ENCODE results near the gene UBAC1. TPM values are rescaled to one million over a fixed set of nuclear protein-coding genes. Genes with fewer than 3 reads are reported as not detected.

The UBAC1 gene
- total RNA-seq, 1 experiment from 2014 or later: 55.6 TPM

DNA sequence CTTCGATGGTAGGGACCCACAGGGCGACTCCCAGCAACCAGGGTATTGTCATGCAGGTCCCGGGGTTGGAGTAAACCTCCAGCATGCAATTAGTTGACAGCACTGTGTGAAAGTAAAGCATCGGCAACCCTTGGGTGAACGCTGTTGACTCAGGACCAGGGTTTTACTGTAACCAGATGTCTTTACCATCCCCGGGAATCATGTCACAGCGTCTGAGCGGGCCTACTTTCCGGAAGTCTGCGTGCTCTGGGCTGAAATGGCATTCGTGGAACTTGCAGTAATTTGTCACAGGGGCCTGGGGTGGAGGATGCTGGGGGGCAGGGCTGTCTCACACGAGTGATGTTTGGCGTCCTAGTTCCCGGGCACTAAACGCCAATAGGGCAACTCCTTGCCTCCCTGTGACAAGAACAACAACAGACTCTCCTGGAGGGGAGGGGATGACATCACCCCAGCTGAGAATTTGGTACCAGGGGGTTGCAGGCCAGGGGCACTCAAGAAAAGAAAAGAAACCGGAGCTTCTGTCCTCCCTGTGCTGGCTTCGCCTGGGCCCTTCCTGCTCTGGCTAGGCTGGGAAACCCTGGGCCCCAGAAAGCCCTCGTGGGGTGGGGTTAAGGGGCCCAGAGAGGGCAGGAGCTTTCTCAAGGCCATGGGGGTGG lies 10.1 kb upstream of the UBAC1 start:
- Mint-ChIP-seq H3K9me3 (no peaks in the 10 kb centered on the region), H3K27me3 (ENCODE audit: low read depth) (no peaks in the 10 kb centered on the region), H3K4me1 (peaks cover 15% of the 10 kb centered on the region), H3K4me3 (no peak overlapping the region), H3K36me3 (no peaks in the 10 kb centered on the region), H3K27ac (no peak overlapping the region)
- ATAC-seq (no peak), DNase-seq (ENCODE audit: low spot score) (no peak)
- ChIA-PET POLR2A (no interaction called here), CTCF (no interaction called here)
- no peak for TF ChIP-seq ZNF416 (CRISPR knock-in tag; IDR thresholded peaks at IDR 0.05)
- TF ChIP-seq ZNF219 (CRISPR knock-in tag; IDR thresholded peaks at IDR 0.05; ENCODE audit: borderline replicate concordance): no peak
- TF ChIP-seq, protein P1, sequence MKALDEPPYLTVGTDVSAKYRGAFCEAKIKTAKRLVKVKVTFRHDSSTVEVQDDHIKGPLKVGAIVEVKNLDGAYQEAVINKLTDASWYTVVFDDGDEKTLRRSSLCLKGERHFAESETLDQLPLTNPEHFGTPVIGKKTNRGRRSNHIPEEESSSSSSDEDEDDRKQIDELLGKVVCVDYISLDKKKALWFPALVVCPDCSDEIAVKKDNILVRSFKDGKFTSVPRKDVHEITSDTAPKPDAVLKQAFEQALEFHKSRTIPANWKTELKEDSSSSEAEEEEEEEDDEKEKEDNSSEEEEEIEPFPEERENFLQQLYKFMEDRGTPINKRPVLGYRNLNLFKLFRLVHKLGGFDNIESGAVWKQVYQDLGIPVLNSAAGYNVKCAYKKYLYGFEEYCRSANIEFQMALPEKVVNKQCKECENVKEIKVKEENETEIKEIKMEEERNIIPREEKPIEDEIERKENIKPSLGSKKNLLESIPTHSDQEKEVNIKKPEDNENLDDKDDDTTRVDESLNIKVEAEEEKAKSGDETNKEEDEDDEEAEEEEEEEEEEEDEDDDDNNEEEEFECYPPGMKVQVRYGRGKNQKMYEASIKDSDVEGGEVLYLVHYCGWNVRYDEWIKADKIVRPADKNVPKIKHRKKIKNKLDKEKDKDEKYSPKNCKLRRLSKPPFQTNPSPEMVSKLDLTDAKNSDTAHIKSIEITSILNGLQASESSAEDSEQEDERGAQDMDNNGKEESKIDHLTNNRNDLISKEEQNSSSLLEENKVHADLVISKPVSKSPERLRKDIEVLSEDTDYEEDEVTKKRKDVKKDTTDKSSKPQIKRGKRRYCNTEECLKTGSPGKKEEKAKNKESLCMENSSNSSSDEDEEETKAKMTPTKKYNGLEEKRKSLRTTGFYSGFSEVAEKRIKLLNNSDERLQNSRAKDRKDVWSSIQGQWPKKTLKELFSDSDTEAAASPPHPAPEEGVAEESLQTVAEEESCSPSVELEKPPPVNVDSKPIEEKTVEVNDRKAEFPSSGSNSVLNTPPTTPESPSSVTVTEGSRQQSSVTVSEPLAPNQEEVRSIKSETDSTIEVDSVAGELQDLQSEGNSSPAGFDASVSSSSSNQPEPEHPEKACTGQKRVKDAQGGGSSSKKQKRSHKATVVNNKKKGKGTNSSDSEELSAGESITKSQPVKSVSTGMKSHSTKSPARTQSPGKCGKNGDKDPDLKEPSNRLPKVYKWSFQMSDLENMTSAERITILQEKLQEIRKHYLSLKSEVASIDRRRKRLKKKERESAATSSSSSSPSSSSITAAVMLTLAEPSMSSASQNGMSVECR (CRISPR knock-in tag; IDR thresholded peaks at IDR 0.05; ENCODE audit: borderline replicate concordance): no peak
- TF ChIP-seq MXD4 (CRISPR knock-in tag; IDR thresholded peaks at IDR 0.05; ENCODE audit: borderline replicate concordance): no peak
- TF ChIP-seq NFATC4 (CRISPR knock-in tag; IDR thresholded peaks at IDR 0.05): no peak
- no peak for TF ChIP-seq SOX15 (CRISPR knock-in tag; IDR thresholded peaks at IDR 0.05)
- TF ChIP-seq ZNF138 (CRISPR knock-in tag; conservative IDR thresholded peaks at IDR 0.05): no peak
- no peak for TF ChIP-seq KAT7 (CRISPR knock-in tag; IDR thresholded peaks at IDR 0.05; ENCODE audit: borderline replicate concordance)
- TF ChIP-seq RORB (CRISPR knock-in tag; IDR thresholded peaks at IDR 0.05): no peak
- TF ChIP-seq ZNF317 (CRISPR knock-in tag; IDR thresholded peaks at IDR 0.05; ENCODE audit: borderline replicate concordance, low read depth): no peak
- TF ChIP-seq PRRX2 (CRISPR knock-in tag; IDR thresholded peaks at IDR 0.05): no peak
- TF ChIP-seq, protein P2, sequence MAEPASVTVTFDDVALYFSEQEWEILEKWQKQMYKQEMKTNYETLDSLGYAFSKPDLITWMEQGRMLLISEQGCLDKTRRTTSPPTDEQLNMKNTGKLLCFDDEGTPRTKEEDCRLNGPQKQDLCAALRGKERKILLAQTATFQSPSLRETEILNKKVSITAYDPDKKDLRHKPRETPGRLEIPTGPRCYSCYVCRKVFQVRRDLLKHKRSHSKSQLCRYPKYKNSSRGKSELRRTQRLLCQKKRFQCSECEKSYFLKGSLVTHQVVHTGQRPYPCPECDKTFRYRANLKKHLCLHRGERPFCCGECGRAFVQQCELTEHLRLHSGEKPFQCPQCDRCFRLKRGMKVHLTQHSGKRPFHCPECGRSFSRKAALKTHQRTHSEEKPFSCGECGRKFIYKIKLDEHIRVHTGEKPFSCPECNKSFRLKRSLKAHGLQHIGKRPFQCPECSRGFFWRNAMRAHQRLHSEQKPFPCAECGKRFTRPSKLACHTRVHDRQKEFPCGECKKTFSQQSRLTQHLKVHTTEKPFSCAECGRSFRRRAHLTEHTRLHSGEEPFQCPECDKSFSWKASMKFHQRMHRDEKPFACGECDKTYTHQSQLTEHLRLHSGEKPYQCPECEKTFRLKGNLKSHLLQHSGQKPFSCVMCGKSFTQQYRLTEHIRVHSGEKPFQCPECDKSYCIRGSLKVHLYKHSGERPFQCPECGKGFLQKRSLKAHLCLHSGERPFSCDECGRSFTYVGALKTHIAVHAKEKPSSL (CRISPR knock-in tag; conservative IDR thresholded peaks at IDR 0.05): no peak
- TF ChIP-seq, protein P3, sequence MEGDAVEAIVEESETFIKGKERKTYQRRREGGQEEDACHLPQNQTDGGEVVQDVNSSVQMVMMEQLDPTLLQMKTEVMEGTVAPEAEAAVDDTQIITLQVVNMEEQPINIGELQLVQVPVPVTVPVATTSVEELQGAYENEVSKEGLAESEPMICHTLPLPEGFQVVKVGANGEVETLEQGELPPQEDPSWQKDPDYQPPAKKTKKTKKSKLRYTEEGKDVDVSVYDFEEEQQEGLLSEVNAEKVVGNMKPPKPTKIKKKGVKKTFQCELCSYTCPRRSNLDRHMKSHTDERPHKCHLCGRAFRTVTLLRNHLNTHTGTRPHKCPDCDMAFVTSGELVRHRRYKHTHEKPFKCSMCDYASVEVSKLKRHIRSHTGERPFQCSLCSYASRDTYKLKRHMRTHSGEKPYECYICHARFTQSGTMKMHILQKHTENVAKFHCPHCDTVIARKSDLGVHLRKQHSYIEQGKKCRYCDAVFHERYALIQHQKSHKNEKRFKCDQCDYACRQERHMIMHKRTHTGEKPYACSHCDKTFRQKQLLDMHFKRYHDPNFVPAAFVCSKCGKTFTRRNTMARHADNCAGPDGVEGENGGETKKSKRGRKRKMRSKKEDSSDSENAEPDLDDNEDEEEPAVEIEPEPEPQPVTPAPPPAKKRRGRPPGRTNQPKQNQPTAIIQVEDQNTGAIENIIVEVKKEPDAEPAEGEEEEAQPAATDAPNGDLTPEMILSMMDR (IDR thresholded peaks at IDR 0.05): no peak

DNA sequence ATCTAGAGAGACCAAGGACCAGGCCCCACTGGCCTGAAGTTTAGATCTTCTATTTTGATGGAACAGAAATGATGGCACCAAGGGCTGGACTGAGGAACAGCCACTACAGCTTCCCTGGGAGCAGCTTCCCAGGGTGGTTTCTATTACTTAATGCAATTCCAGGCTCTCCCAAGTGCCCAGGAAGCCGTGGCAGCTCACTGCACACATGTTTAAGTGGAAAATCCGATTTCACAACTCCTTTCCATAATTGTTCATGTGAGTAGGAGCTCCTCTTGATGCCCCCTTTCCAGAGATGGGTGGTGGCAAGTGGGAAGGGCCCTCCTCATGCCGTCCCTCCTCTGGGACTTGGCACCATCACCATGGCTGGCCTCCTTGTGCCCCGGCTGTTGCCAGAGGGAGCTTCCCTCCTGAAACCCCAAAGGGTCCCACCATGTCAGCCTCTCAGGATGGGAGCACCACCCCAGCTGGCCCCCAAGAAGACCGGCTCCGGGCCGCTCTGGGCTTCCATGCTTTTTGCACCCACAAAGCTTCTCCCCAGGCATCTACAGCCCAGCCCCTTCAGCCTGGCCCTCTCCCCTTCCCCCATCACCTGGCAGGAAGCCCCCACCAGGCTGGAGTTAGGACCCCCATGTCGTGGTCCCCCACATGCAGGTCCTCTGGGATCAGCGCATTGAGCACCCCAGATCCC lies 9.1 kb upstream of the UBAC1 start:
- Mint-ChIP-seq H3K9me3 (no peaks in the 10 kb centered on the region), H3K4me3 (no peak overlapping the region), H3K27me3 (ENCODE audit: low read depth) (no peaks in the 10 kb centered on the region), H3K27ac (no peak overlapping the region), H3K4me1 (peaks cover 15% of the 10 kb centered on the region), H3K36me3 (no peaks in the 10 kb centered on the region)
- DNase-seq (ENCODE audit: low spot score): no peak
- POLR2A ChIA-PET: no interaction called here
- CTCF ChIA-PET: interaction anchor here (1.0 kb wide), 1 partner anchor 163 kb away, joined by 3 read pairs; no protein-coding TSS in a partner anchor
- no peak for ATAC-seq
- TF ChIP-seq TEAD4 (CRISPR knock-in tag; IDR thresholded peaks at IDR 0.05): no peak
- TF ChIP-seq, protein P4, sequence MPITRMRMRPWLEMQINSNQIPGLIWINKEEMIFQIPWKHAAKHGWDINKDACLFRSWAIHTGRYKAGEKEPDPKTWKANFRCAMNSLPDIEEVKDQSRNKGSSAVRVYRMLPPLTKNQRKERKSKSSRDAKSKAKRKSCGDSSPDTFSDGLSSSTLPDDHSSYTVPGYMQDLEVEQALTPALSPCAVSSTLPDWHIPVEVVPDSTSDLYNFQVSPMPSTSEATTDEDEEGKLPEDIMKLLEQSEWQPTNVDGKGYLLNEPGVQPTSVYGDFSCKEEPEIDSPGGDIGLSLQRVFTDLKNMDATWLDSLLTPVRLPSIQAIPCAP (CRISPR knock-in tag; IDR thresholded peaks at IDR 0.05): no peak
- TF ChIP-seq, protein P2 (CRISPR knock-in tag; conservative IDR thresholded peaks at IDR 0.05): no peak
- TF ChIP-seq, protein P5, sequence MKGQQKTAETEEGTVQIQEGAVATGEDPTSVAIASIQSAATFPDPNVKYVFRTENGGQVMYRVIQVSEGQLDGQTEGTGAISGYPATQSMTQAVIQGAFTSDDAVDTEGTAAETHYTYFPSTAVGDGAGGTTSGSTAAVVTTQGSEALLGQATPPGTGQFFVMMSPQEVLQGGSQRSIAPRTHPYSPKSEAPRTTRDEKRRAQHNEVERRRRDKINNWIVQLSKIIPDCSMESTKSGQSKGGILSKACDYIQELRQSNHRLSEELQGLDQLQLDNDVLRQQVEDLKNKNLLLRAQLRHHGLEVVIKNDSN (CRISPR knock-in tag; IDR thresholded peaks at IDR 0.05): no peak
- TF ChIP-seq, protein P6, sequence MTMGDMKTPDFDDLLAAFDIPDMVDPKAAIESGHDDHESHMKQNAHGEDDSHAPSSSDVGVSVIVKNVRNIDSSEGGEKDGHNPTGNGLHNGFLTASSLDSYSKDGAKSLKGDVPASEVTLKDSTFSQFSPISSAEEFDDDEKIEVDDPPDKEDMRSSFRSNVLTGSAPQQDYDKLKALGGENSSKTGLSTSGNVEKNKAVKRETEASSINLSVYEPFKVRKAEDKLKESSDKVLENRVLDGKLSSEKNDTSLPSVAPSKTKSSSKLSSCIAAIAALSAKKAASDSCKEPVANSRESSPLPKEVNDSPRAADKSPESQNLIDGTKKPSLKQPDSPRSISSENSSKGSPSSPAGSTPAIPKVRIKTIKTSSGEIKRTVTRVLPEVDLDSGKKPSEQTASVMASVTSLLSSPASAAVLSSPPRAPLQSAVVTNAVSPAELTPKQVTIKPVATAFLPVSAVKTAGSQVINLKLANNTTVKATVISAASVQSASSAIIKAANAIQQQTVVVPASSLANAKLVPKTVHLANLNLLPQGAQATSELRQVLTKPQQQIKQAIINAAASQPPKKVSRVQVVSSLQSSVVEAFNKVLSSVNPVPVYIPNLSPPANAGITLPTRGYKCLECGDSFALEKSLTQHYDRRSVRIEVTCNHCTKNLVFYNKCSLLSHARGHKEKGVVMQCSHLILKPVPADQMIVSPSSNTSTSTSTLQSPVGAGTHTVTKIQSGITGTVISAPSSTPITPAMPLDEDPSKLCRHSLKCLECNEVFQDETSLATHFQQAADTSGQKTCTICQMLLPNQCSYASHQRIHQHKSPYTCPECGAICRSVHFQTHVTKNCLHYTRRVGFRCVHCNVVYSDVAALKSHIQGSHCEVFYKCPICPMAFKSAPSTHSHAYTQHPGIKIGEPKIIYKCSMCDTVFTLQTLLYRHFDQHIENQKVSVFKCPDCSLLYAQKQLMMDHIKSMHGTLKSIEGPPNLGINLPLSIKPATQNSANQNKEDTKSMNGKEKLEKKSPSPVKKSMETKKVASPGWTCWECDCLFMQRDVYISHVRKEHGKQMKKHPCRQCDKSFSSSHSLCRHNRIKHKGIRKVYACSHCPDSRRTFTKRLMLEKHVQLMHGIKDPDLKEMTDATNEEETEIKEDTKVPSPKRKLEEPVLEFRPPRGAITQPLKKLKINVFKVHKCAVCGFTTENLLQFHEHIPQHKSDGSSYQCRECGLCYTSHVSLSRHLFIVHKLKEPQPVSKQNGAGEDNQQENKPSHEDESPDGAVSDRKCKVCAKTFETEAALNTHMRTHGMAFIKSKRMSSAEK (CRISPR knock-in tag; IDR thresholded peaks at IDR 0.05; ENCODE audit: borderline replicate concordance): no peak

Measured in WTC11 (cell line).